Left forelimb (tissue), 1 donor: ENCODE measurements around the gene HOXB3.

Experiments
- DNase-seq: peaks from one replicate; pipeline ENCODE4 v3.0.0-alpha.2; 2018; ENCODE audit warnings: low spot score

The HOXB3 gene

DNA sequence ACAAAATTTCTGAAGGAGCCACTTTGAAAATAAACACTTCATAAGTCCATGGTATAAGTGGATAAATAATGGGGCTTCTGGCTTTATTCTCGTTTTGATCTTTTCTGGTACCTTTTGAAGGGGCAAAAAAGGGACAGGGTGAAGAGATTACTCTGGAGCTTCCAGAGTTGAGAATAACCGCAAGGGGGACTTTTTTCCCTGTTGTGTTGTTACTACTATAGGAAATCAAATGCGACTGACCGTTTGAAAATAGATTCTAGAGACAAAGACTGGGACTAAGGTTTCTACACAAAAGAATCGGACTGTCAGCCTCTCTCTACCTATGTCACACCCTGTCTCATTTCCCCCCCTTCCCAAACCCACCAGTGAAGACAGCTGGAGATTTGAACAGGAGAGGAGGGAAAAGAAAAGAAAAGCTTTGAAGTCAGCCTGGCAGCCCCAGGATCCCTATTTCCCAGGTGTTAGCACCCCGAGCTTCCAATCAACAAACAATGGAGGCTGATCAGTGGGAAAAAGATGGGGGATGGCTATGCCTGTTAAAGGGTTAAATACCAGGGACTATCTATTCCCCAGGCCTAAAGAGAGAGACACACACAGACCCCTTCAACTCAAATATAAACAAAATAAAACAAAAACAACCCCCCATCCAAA, 20.2 kb downstream of the HOXB3 start:
- DNase-seq: no peak

DNA sequence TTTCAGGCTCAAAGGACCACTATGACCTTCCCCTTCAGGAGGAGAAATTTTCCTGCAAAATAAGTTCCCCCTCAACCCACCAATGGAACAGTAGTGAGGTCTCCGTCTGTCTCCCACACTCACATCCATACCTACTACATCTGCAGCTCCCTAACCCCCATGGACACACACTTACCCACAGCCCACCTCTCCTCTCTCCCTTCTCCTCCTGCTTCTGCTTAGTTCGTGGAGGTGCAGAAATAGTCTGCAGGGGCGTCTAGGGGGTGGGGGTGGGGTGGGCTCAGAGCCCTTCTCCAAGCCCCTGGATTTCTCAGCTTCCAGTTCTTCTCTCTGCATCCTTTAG, 20.8 kb downstream of the HOXB3 start:
- DNase-seq: no peak

DNA sequence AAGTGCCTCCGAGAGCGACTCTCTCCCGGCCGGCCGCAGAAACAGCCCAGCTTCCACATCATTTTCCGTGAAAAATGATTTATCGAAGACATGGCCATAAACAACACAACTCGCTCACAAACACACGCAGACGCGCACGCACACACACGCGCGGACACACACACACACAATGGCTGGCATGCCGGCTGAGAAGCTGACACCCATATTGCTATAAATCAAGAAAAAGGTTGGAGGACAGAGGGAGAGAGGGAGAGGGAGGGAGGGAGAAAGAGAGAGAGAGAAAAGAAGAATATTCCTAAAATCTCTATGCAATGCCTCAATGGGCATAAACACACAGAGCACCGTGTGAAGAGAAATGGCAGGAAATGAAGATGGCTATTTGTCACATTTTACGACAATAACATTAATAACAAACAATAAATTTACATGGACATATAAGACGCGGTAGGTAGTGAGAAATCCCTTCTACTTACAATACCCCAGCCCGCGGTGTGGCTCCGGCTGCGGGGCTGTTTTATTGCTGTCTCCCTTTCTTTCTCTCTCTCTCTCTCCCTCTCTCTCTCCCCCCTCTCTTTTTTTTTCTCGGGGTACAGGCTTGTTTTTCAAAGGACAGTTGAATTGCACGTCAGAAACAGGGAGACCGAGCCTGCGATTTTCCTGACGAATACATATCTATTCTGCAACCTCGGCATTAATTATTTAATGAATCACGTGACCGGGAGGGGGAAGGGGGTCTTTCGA, 21.4 kb downstream of the HOXB3 start:
- no peak for DNase-seq

DNA sequence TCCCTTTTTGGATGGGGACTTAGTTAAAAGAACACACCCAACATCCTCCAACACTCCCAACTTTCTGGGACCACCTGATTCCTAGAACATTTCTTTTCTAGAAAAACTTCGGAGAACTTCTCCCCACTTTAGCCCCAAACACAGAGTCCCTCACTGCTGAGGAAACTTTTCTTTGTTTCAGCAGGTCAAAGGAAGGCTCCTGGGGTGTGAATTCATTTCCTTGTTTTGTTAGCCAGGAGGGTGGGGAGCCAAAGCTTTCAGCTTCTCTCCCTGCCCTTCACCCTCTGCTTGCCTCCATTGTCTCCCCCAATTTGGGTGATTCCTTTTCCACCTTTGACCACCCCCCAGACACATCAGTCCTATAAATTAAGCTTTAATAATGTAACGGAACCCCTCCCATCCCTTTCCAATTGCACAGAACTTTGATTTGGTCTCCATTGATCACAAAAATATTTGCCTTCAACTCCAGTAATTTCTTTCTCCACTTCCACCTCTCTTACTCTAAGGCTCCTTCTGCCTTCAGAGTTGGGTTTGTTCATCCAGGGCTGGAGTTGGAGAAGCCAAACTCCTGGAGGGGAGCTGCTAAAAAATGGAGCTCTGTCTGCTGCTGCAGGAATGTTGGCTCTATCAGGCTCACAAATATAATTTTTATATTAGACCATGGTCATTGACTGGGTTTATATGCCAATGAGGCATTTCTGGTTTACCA, 22.2 kb downstream of the HOXB3 start:
- no peak for DNase-seq

DNA sequence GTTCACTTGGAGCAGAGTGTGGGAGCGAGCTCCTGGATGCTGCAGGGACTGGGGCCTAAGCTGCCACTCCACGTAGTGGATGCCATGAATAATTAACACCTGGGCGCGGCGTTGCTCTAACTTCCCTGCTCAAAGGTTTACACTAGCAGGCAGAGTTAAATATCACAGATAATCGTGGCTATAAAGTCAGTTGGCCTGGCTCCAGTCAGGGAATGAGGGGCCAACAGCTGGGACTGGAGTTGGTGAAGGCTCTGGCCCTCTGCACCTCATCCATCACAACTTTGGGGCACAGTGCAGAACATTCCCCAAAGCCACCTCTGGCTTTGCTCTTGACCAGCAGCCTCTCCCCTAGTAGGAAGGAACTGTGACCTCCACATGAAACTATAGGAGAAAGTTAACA, 22.8 kb downstream of the HOXB3 start:
- no peak for DNase-seq

DNA sequence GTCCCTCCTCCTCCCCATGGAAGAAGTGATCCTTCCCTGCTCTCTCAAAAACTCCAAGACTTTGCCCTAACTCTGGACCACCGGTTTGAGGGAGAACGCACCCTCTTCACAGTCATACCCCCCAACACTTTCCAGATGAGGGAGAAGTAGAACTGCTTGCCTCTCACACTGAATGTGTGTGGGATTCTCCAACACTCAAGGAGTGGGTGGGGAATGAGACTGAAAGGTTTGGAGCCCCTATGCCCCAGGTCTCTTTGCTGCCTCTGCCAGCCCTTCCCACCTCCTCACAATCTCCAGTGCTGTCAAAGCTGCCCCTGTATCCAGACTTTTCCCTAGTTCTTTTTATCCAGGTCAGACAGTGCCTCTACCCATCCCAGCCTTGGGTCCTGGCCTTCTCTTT, 23.3 kb downstream of the HOXB3 start:
- no peak for DNase-seq

DNA sequence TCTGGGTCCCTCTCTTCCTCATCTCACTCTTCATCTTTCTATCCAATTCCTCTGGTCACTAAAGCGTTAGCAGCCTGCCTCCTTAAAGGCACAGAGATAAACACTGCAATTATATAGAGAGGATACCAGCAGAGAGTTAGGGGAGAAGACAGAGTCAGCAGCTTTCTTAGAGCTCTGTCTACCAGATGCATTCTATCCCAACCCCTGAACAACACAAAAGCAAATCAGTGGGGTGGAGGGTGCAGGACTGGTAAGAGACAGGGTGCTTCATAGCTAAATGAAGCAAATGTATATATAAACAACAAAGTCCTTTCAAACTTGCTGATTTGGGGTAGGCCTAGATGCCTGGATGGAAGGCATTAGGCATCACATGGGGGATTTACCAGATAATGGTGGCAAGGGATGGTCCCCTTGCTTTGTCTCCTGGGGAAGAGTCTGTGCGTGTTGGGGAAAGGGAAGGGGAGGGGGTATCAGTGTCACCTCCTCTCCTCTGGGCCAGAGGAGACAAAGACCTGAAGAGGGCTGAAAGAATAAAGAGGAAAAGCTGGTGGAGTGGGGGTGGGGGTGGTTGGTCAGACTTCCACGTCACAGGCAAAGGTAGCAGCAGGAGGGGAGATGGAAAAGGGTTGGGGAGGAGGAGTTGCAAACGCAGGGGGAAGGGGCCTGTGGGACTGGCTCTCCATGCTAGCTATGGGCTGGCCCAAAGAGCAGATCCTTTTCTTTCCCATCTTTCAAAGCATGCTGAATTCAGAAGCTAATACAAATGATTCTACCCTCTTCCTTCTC, 23.9 kb downstream of the HOXB3 start:
- no peak for DNase-seq

DNA sequence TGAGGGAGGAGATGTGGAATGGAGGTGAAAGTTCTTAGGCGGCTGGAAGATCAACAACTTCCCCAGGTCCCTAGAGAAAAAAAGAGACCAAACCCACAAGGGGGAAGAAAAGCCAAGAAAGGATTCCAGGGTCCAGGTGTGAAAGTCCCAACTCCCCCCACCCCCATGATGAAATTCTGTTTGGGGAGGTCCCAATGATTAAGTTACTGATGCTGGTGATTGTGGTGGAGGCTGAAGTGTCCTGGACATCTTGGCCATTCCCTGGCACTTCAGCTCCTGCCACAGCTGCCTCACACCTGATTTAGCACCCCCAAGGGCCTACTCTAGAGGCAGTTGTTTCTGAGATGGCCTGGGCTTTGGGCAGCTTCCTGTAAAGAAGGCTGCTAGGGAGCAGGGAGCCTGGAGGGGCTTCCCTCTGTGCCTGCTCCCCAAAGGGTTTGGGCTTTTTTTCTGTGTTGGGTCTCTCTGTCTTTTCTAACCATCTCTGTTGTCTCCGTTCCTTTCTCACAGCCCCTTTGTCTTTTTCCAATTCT, 25.0 kb downstream of the HOXB3 start:
- no peak for DNase-seq

DNA sequence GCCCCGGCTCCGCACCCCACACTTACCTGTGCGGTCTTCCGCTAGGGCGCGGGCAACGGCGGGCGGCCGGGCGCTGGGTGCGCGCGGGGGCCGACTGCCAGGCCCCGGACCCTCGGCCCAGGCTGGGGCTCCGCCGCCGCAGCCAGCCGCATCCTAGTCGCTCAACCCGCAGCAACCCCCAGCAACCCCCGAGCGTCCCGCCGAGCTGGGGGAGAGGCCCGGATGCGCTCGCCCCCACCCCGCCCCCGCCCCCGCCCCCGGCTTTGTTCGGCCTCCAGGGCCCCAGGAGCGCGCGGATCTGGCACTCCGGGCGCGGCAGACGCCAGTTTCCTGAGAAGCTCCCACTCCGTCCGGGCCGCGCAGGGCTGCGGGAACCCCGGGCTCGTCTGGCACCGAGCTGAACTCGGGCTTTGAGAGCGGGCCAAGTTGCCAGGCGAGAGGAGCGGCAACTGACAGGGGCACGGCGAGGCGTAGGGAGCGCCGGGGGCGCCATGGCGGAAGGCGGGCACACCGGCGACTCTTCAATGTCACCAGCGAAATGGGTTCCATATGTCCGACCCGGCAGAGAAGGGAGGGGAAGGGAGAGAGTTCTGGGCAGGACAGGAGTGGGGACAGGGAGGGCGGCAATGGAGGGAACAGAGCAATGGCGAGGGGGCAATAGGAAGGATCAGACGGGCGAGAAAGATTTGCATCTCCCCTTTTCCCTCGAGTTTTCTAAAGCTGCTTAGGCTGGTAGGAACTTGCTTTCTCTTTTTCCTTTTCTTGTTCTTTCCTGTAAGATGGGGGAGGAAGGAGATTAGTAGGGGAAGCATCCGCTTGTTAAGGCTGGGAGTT, 25.6 kb downstream of the HOXB3 start:
- no peak for DNase-seq

DNA sequence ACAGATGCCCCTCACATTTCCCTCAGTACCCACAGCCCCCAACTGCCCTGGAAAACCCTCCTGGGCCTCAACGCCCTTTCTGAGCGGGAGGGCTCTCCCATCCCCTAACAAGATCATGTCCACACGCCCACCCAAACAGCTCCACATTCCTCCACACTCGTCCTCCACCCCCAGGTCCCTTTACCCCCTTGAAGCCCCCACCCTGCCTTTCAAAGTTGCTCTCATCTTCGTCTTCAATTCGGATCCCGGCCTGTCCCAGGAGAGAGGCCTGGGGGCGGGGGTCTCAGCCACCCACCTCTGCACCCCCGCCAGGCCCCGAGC, 26.2 kb downstream of the HOXB3 start:
- DNase-seq: no peak

DNA sequence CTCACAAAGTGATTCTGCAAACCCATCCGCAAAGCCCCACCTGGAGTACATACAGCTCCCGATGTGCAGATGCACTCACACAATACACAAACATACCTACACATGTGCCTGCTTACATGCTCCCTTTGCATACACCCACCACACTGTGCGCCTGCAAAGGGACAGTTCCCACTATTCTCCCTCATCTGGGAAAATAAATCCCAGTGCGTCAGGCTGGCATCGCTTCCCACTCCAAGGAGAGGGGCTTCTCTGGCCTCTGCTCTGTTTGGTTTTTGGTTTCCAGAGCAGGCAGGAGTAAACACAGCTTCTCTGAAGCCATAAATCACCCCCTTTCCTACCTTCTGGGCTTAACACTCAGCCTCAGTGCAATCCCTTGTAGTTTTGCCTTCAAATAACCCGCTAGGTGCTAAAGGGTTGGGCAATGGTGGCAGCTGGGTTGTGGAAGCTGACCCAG, 26.6 kb downstream of the HOXB3 start:
- DNase-seq: no peak

DNA sequence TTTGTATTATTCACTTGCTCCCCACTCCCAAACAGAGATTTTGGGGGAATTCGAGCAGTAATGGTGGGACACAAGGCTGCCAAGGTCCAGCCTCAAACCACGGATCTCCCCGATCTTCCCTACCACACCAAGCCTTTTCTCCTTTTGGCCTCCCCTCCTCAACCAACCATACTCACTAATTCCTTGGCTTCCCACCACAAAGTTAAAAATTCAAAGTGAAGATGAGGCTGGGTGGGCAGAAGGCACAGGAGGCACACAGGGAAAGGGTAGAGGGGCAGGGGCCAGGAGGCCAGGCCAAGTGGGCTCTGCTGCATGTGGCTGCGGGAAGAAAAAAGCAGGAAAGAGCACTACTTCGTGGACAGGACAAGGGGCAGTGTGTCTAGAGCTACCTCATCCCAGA, 27.1 kb downstream of the HOXB3 start:
- no peak for DNase-seq

DNA sequence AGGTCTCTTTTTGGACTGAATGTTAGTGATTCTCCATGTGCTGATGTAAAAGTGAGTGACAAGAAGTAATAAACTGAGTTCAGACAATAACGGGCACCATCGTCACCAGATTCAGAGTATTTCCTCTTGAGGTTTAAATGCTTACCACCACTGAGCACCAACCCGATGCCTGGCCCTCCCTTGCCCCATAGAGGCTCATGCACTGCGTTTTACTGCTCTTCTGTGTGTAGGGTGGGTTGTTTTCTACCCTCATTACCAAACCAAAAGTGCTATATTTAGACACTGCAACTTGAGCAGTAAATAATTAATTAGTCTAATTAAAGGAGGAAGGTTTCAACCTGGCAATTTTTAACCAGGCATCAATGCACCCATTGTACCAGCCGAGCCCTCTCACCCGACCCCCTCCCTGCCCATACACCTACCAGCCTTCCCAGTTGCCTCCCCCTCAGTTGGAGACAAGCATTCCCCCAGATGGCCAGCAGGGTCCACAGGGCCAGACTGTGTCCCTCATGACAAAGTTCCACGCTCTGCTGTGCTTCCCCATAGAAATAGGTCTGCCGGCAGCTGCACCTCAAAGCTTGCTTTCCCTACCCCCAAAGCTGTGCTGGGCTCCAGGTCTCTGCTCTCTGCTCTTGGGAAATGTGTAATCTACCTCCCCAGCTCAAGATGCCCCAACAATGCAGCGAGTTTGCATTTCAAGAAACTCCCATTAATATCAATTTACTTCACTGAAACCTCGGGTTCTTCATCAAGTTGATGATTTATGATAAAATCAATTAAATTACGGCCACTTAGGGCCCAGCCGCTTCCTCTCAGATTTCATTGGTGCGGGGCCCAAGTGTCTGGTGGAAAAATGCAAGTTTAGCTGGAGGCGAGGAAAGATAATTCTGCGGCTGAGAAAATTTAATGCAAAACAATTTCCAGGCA, 27.9 kb downstream of the HOXB3 start:
- DNase-seq: no peak

DNA sequence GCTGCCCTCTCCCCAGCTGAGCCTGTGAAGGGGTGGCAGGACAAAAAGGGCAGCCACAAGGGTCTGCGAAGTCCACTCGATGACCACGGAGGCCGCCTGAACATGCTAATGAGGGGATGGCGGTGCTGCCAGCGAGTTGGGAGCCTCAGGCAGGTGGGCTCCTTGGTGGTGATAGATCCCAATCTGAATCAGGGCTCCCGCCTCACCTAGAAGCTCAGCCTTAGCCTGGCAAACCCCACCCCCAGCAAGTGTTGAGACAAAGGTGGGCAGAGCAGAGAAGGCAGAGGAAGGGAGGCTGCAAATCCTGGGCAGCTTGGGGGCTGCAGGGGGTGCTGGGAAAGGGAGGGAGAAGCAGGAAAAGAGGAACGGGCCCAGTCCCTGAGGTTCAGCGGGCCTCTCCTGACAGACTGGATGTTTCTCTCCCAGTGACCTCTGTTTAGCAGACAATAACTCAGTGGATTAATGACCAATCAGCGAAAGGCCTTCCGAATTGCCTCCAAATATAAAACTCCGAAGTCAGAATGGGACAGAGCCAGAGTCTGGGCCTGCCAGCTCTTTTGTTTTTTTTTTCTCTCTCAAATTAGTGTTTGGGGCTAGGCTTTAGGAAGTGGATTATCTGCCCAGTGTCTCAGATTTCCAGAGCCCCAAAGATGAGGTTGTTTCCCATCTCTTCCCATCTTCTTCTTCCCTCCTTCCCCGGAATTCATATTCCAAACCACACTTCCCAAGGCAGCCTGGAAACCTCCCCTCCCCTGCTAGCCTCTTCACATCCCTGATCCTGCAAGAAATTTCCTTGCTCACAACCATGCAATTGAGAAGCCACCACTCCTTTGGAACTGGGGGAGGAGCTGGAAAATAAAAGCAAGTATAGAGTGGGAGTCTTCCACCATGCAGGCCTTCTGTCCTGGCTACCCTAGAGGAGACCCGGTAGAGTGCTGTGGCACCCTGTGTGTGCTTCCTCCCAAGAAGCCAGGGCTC, 29.9 kb downstream of the HOXB3 start:
- DNase-seq: no peak

DNA sequence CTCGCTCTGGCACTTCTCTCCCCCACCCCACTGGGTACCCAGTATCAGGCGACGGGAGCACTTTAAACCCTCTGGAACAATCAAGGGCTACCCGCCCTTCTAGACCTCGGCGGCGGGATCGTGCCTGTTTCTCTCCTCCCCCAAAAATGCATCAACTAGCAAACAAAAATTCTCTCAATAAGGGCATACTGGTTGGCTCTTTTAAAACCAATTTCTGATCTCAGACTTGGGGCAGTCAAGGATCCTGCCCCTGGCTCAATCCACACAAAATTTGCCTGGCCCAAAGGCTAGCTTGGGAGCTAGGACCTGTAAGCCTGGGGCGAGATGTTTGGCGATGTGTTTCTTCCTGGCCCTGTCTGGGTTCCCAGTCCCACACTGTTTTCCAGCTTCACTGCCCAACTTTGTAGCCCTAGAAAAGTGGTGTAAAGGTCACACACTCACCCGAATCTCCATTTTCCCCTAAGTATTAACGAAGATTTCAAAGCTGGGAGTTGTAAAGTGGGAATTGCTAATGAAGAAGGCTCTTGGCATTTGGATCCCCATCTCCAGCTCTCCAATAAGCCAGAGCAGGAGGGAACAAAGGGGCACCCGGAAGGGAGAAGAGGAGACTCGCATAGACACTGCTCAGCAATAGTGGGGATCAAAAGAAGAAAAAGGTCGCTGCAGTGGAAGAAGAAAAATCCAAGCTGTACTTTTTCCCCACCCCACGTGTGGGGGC, 30.8 kb downstream of the HOXB3 start:
- no peak for DNase-seq

DNA sequence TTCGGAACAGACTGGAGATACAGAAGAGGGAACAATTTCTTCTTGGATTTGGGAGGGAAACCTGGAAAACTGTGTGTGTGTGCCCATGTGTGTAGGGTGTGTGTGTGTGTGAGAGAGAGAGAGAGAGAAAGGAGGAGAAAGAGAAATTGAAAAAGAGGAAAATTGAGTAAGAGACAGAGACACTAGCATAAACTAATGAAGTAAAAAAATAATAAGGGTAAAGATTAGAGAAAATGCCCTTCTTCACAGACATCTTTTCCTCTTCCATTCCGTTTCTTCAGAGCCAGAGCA, 31.3 kb downstream of the HOXB3 start:
- no peak for DNase-seq

DNA sequence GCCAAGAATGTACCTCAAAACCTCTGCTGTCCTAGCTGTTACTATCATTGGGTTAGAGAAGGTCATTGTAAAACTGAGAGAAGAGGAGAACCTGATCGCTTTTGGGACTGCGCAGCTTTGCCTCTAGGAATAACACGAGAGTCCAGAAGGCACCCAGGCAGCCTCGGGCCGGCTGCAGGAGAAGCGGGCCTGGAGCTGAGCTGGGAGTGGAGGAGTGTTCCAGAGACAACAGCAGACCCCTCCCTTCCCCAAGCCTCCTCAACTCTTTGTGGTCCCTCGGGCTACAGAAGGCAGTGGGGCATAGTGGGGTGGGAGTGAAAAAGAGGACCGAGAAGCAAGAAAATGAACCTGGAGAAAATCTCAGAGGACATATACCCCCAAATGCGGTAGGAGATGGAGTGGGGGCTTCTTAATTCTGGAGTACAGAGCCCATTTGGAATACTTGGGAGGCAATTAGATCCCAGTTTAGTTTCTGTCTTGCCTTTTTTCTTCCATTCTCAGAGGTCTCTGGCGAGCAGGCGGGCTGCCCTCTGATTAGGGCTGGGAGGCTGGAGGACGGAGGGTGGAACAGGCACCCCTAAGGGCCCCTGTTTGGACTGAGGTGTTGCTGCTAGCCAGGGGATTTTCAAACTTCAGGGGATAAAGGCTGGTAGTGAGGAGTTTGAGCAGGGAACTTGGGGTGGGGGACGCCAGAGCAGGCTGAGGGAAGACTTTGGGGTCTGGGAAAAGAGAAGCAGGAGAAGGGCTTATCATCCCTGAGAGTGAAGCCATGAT, 31.8 kb downstream of the HOXB3 start:
- no peak for DNase-seq
